SK-N-SH (cell line): ENCODE measurements around the gene USP12. TPM values are rescaled to one million over a fixed set of nuclear protein-coding genes. Genes with fewer than 3 reads are reported as not detected.

Experiments
- CTCF ChIA-PET: fragments of 300-600, 350-600 bp; formaldehyde crosslinking; extraction: SDS; loops from one replicate; lab custom pipeline; 2021; lab: Yijun Ruan, JAX
- POLR2A ChIA-PET: fragments of 350-600 bp; sonication (Branson Sonifier 250); formaldehyde crosslinking; extraction: SDS; loops from one replicate; lab custom pipeline; 2020; ENCODE audit warnings: antibody characterized with exemption, inconsistent platforms; lab: Yijun Ruan, JAX
- DNase-seq: peaks from one replicate; pipeline ENCODE4 v3.0.0; 2012
- H2AFZ ChIP-seq: fragments of 200-600 bp; sonication (generic); 2 replicates; pipeline ENCODE4 v1.8.1; 2016; ENCODE audit warnings: antibody characterized with exemption, mild to moderate bottlenecking, low read depth
- H3F3A ChIP-seq: fragments of 200-600 bp; sonication (generic); replicated peaks from 2 replicates; pipeline ENCODE3; 2016; ENCODE audit warnings: antibody characterized with exemption, mild to moderate bottlenecking; ENCODE audit not compliant: insufficient read depth
- H3K27ac ChIP-seq, 2 experiments: fragments of 200-500 bp in 1 of 2; fragments of 200-600 bp in 1 of 2; sonication (Bioruptor generic) in 1 of 2; sonication (generic), shearing (Covaris generic) in 1 of 2; 2 replicates each; pipeline versions ENCODE4 v1.5.1 to v1.6.1; 2014 to 2016; ENCODE audit warnings: low read depth in 2 of 2, inconsistent platforms in 1 of 2, low read length in 1 of 2, mild to moderate bottlenecking in 1 of 2, mixed read lengths in 1 of 2
- H3K27me3 ChIP-seq: fragments of 200-600 bp; sonication (generic), shearing (Covaris generic); 2 replicates; pipeline ENCODE4 v1.6.1; 2016; ENCODE audit warnings: mixed run types; ENCODE audit not compliant: insufficient read depth
- H3K36me3 ChIP-seq, 2 experiments: fragments of 200-500 bp in 1 of 2; fragments of 200-600 bp in 1 of 2; sonication (Bioruptor generic) in 1 of 2; sonication (generic) in 1 of 2; replicated peaks in 1 of 2; 2 replicates each; pipeline versions ENCODE3 to v1.5.1; 2014 to 2016; ENCODE audit warnings: low read length in 1 of 2, mild to moderate bottlenecking in 1 of 2; ENCODE audit not compliant: insufficient read depth in 2 of 2, control insufficient read depth in 1 of 2
- H3K4me1 ChIP-seq, 2 experiments: fragments of 200-500 bp in 1 of 2; fragments of 200-600 bp in 1 of 2; sonication (Bioruptor generic) in 1 of 2; sonication (generic), shearing (Covaris generic) in 1 of 2; 2 replicates each; pipeline versions ENCODE4 v1.5.1 to v1.6.1; 2014 to 2016; ENCODE audit warnings: low read depth in 1 of 2, low read length in 1 of 2, mixed run types in 1 of 2; ENCODE audit not compliant: insufficient read depth in 2 of 2, control insufficient read depth in 1 of 2
- H3K4me2 ChIP-seq: fragments of 200-600 bp; sonication (generic), shearing (Covaris generic); 2 replicates; pipeline ENCODE4 v1.6.1; 2017; ENCODE audit warnings: mixed run types
- H3K4me3 ChIP-seq, 2 experiments: fragments of 200-500 bp in 1 of 2; fragments of 200-600 bp in 1 of 2; sonication (Bioruptor generic) in 1 of 2; sonication (generic), shearing (Covaris generic) in 1 of 2; 2 replicates each; pipeline versions ENCODE4 v1.5.1 to v1.8.1; 2014 to 2016; ENCODE audit warnings: low read depth in 2 of 2, inconsistent platforms in 1 of 2, low read length in 1 of 2, mild to moderate bottlenecking in 1 of 2, mixed read lengths in 1 of 2, moderate library complexity in 1 of 2
- H3K79me2 ChIP-seq: fragments of 200-600 bp; sonication (generic); 2 replicates; pipeline ENCODE4 v1.8.1; 2017; ENCODE audit warnings: mild to moderate bottlenecking; ENCODE audit not compliant: insufficient read depth
- H3K9ac ChIP-seq: fragments of 200-600 bp; sonication (generic); 2 replicates; pipeline ENCODE4 v1.6.1; 2017; ENCODE audit warnings: mixed run types
- H3K9me2 ChIP-seq: fragments of 200-600 bp; sonication (generic); 2 replicates; pipeline ENCODE4 v1.6.1; 2017; ENCODE audit warnings: mixed run types
- H3K9me3 ChIP-seq: fragments of 200-600 bp; sonication (generic); 2 replicates; pipeline ENCODE4 v1.6.1; 2017; ENCODE audit warnings: mixed run types, mild to moderate bottlenecking, moderate library complexity
- H4K20me1 ChIP-seq: fragments of 200-600 bp; sonication (generic); 2 replicates; pipeline ENCODE4 v1.6.1; 2017; ENCODE audit warnings: mild to moderate bottlenecking, mixed run types; ENCODE audit not compliant: insufficient read depth
- CTCF ChIP-seq: fragments of 200-600 bp; sonication (generic); IDR thresholded peaks from 2 replicates; pipeline ENCODE4 v1.6.1; 2017; ENCODE audit warnings: antibody characterized with exemption, mild to moderate bottlenecking, moderate library complexity
- ELF1 ChIP-seq: IDR thresholded peaks from 2 replicates; pipeline ENCODE4 v1.4.0; 2012
- FOSL2 ChIP-seq: IDR thresholded peaks from 2 replicates; pipeline ENCODE4 v1.4.0; 2012; ENCODE audit warnings: low read depth, mild to moderate bottlenecking, moderate library complexity, borderline replicate concordance
- GATA2 ChIP-seq: sonication (generic); formaldehyde crosslinking; IDR thresholded peaks from 2 replicates; pipeline ENCODE4 v1.5.0; 2020; ENCODE audit warnings: mild to moderate bottlenecking, missing genetic modification reagents
- IRF3 ChIP-seq: fragments of 150-350 bp; IDR thresholded peaks from 2 replicates; pipeline ENCODE4 v1.6.1; 2016; ENCODE audit warnings: mild to moderate bottlenecking, low read depth, low read length
- JUND ChIP-seq: IDR thresholded peaks from 2 replicates; pipeline ENCODE4 v1.4.0; 2012
- MEF2A ChIP-seq: IDR thresholded peaks from 2 replicates; pipeline ENCODE4 v1.4.0; 2012; ENCODE audit warnings: low read depth, borderline replicate concordance
- MXI1 ChIP-seq: IDR thresholded peaks from 2 replicates; pipeline ENCODE4 v1.6.1; 2012; ENCODE audit warnings: mild to moderate bottlenecking, low read depth, low read length, improper control_type of control experiment
- RAD21 ChIP-seq: IDR thresholded peaks from 2 replicates; pipeline ENCODE4 v1.6.1; 2012; ENCODE audit warnings: mild to moderate bottlenecking, low read length
- RCOR1 ChIP-seq: fragments of 150-350 bp; IDR thresholded peaks from 2 replicates; pipeline ENCODE4 v1.6.1; 2017; ENCODE audit warnings: antibody characterized with exemption, low read length
- RXRA ChIP-seq: IDR thresholded peaks from 2 replicates; pipeline ENCODE4 v1.4.0; 2012; ENCODE audit warnings: low read depth, mild to moderate bottlenecking, borderline replicate concordance
- SMC3 ChIP-seq: IDR thresholded peaks from 2 replicates; pipeline ENCODE4 v1.6.1; 2012; ENCODE audit warnings: low read depth, low read length, improper control_type of control experiment
- TAF1 ChIP-seq: IDR thresholded peaks from 2 replicates; pipeline ENCODE4 v1.6.1; 2012; ENCODE audit warnings: low read depth, mild to moderate bottlenecking, low read length, moderate library complexity, borderline replicate concordance
- USF1 ChIP-seq: IDR thresholded peaks from 2 replicates; pipeline ENCODE4 v1.4.0; 2012; ENCODE audit warnings: low read depth, borderline replicate concordance
- USF2 ChIP-seq: fragments of 150-350 bp; IDR thresholded peaks from 2 replicates; pipeline ENCODE4 v1.6.1; 2017; ENCODE audit warnings: antibody characterized with exemption, low read length, low read depth, borderline replicate concordance
- ZBTB33 ChIP-seq: IDR thresholded peaks from 2 replicates; pipeline ENCODE4 v1.4.0; 2012; ENCODE audit warnings: low read depth, borderline replicate concordance
- WGBS: methylation state at CpG from one replicate; pipeline ENCODE4 v1.1.6; 2017; ENCODE audit warnings: low lambda C conversion rate; 5-methylcytosine and 5-hydroxymethylcytosine counted together
- polyA plus RNA-seq, 3 experiments: library from polyadenylated mRNA; depleted of rRNA; stranded (reverse); fragments of >200 nt; gene quantifications; 2 replicates each; pipeline ENCODE4 v1.2.3, GENCODE V29; 2012

USP12 gene
- polyA plus RNA-seq, 1 of the 3 experiments (the other 2 are of a cell fraction) = 5.0 TPM

- H3K9ac ChIP-seq = no peak overlapping the region
- H3K4me3 ChIP-seq = no peak overlapping the region
- WGBS = 20% methylated on average over 1 of the region's 1 CpG
- H3K4me2 ChIP-seq = no peak overlapping the region
- no peaks in the 10 kb centered on the region for H3K9me2 ChIP-seq
- no peaks in the 10 kb centered on the region for H3K27me3 ChIP-seq
- DNase-seq = no peak
- H3K79me2 ChIP-seq = no peaks in the 10 kb centered on the region
- H3K36me3 ChIP-seq = peaks cover 0 to 3% of the 10 kb centered on the region in 2 experiments
- H3K9me3 ChIP-seq = no peaks in the 10 kb centered on the region
- ChIA-PET POLR2A (no interaction called here), CTCF (no interaction called here)
- no peak overlapping the region for H3K27ac ChIP-seq
- H4K20me1 ChIP-seq = no peaks in the 10 kb centered on the region
- no peak overlapping the region for H2AFZ ChIP-seq
- H3K4me1 ChIP-seq = no peaks in the 10 kb centered on the region
- TF ChIP-seq ZBTB33 (no peak), JUND (no peak), USF1 (no peak), SMC3 (no peak), MEF2A (no peak), USF2 (no peak), GATA2 (CRISPR knock-in tag) (no peak), FOSL2 (no peak), IRF3 (no peak), RXRA (no peak), MXI1 (no peak), TAF1 (no peak), ELF1 (no peak), RAD21 (no peak), RCOR1 (no peak), CTCF (no peak)
- no peaks in the 10 kb centered on the region for H3F3A ChIP-seq
Measured at GRCh38 chr13:27201661-27202060, 30.1 kb upstream of the USP12 start.
